Measurements from ENCODE around the gene HOXC12. TPM values are rescaled to one million over a fixed set of nuclear protein-coding genes. Genes with fewer than 3 reads are reported as not detected.

Gene HOXC12
- total RNA-seq, 2 donors from 2014 or later: not detected

DNA sequence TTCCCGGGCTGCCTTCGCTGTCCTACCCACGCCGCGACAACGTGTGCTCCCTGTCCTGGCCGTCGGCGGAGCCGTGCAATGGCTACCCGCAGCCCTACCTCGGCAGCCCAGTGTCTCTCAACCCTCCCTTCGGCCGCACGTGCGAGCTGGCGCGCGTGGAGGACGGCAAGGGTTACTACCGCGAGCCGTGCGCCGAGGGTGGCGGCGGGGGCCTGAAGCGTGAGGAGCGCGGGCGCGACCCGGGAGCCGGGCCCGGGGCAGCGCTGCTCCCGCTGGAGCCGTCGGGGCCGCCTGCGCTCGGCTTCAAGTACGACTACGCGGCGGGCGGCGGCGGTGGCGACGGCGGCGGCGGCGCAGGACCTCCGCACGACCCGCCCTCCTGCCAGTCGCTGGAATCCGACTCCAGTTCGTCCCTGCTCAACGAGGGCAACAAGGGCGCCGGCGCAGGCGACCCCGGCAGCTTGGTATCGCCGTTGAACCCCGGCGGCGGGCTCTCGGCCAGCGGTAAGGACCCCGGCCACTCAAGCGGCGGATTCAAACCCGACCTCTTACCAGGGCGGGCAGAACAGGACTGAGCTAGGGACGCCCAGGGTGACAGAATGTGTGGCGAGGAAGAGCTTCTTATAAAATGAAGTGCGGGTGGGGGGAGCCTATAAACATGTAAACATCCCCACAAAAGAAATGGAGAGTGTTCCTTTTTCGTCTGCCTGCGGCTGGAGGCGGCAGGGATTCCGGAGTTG, 503 bp downstream of the HOXC12 start:
- Mint-ChIP-seq H3K4me3 (no peak overlapping the region), H3K9me3 (no peaks in the 10 kb centered on the region), H3K27ac (no peak overlapping the region), H3K4me1 (ENCODE audit: low read depth) (peaks cover 48% of the 10 kb centered on the region), H3K27me3 (ENCODE audit: low read depth) (peaks cover 93% of the 10 kb centered on the region), H3K36me3 (ENCODE audit: insufficient read depth in 2 of 2) (no peaks in the 10 kb centered on the region)
- no peak for ATAC-seq (replicated peaks in 1 of 2)
- no peak for DNase-seq

DNA sequence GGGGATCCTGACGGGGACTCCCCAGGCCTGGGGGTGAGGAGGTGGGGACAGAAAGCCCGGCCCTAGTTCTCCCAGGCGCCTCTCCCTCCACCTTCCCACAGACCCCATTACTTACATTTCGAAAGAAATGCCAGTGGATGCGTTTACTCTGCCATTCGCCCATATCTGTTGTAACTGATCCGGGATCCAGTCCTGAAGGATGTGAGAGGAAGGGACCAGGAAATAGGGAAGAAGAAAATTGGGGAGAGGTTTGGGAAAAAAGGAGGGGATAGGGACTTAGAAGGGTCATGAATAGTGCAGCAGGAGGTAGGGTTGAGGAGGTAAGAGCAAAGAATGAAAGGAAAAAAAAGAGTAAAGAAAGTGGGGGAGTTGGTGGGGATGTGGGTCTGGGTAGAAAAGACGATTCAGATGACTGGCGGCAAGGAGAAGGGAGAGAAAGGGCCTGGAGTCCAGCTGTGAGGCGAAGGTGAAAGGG, 1.1 kb downstream of the HOXC12 start:
- no peak for DNase-seq
- H3K27ac Mint-ChIP-seq: peak overlapping the region; percentile 14
- H3K36me3 Mint-ChIP-seq (ENCODE audit: insufficient read depth in 2 of 2): no peaks in the 10 kb centered on the region
- H3K4me1 Mint-ChIP-seq (ENCODE audit: low read depth): peaks cover 51% of the 10 kb centered on the region
- no peaks in the 10 kb centered on the region for H3K9me3 Mint-ChIP-seq
- peak overlapping the region in 1 of 2 donors; percentile 15 for H3K4me3 Mint-ChIP-seq
- H3K27me3 Mint-ChIP-seq (ENCODE audit: low read depth): peaks cover 93% of the 10 kb centered on the region
- ATAC-seq (replicated peaks in 1 of 2): no peak

- H3K9me3 Mint-ChIP-seq: no peaks in the 10 kb centered on the region
- peak in 1 of 2 donors; percentile 64 for ATAC-seq (replicated peaks in 1 of 2)
- peak overlapping the region in 1 of 2 donors; percentile 15 for H3K4me3 Mint-ChIP-seq
- H3K27ac Mint-ChIP-seq: peak overlapping the region; percentile 48
- peaks cover 48% of the 10 kb centered on the region for H3K4me1 Mint-ChIP-seq (ENCODE audit: low read depth)
- peaks cover 88% of the 10 kb centered on the region for H3K27me3 Mint-ChIP-seq (ENCODE audit: low read depth)
- no peak for DNase-seq
- H3K36me3 Mint-ChIP-seq (ENCODE audit: insufficient read depth in 2 of 2): no peaks in the 10 kb centered on the region
Observed at GRCh38 chr12:53956251-53956887, 1.7 kb downstream of the HOXC12 start.

DNA sequence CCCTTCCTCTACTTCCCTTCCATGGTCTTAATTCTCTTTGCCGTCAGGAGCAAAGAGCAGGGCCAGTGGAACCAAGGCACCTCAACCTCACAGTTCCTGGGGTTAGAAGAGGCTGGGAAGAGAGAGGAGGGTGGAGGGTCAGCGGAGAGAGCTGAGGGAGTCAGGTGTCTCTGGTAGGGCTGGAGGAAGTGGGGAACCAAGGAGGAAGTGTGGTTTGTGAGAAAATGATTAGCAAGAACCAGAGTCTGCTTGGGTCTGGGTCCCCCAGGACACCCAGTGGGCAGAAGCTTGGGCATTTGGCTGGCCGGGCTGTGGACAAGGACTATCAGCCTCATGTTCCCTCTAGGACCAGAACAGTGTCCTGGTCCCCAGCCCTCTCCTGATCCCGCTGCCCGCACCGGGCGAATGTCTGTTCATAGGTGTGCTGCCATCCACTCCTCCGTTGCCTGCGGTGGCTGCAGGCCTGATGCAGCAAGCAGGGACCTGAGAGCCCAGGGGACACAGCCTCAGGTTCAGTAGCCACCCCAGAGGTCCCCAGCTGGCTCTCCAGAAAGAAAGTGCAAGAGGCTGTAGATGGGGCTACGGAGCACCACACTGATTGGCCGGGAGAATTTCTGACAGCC, 2.3 kb downstream of the HOXC12 start:
- H3K27me3 Mint-ChIP-seq (ENCODE audit: low read depth): peaks cover 87% of the 10 kb centered on the region
- H3K4me1 Mint-ChIP-seq (ENCODE audit: low read depth): peaks cover 41% of the 10 kb centered on the region
- no peaks in the 10 kb centered on the region for H3K36me3 Mint-ChIP-seq (ENCODE audit: insufficient read depth in 2 of 2)
- DNase-seq (no peak), ATAC-seq (replicated peaks in 1 of 2) (peak in 1 of 2 donors; percentile 20)
- no peak overlapping the region for H3K27ac Mint-ChIP-seq
- H3K4me3 Mint-ChIP-seq: no peak overlapping the region
- H3K9me3 Mint-ChIP-seq: no peaks in the 10 kb centered on the region

- H3K27me3 Mint-ChIP-seq (ENCODE audit: low read depth): peaks cover 85% of the 10 kb centered on the region
- no peak overlapping the region for H3K4me3 Mint-ChIP-seq
- peaks cover 35% of the 10 kb centered on the region for H3K4me1 Mint-ChIP-seq (ENCODE audit: low read depth)
- H3K36me3 Mint-ChIP-seq (ENCODE audit: insufficient read depth in 2 of 2): no peaks in the 10 kb centered on the region
- no peak overlapping the region for H3K27ac Mint-ChIP-seq
- no peak for ATAC-seq (replicated peaks in 1 of 2)
- H3K9me3 Mint-ChIP-seq: no peaks in the 10 kb centered on the region
- DNase-seq: no peak
Observed at GRCh38 chr12:53958128-53958527, 3.4 kb downstream of the HOXC12 start.

DNA sequence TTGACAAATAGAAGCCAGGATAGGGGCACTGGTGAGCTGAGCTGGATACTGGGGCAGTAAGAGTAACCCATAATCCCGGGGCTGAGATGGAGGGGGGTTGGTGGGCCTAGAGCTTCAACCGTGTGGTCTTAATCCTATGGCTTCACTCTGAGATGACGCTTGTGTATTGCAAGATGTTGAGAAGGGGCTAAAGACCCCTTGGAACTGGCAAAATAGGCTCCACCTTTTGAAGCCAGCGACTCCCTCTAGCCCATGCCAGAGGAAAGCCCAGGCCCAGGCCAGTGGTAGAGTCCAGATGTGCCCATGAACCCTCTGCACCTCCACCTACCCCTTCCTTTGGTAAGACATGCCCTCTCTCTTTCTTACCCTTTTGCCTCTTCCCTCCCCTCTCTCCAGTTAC, 4.6 kb downstream of the HOXC12 start:
- ATAC-seq (replicated peaks in 1 of 2) (no peak), DNase-seq (no peak)
- no peaks in the 10 kb centered on the region for H3K36me3 Mint-ChIP-seq (ENCODE audit: insufficient read depth in 2 of 2)
- no peak overlapping the region for H3K4me3 Mint-ChIP-seq
- H3K4me1 Mint-ChIP-seq (ENCODE audit: low read depth): peaks cover 40% of the 10 kb centered on the region
- H3K27me3 Mint-ChIP-seq (ENCODE audit: low read depth): peaks cover 85% of the 10 kb centered on the region
- peak overlapping the region; percentile 31 for H3K27ac Mint-ChIP-seq
- H3K9me3 Mint-ChIP-seq: no peaks in the 10 kb centered on the region

DNA sequence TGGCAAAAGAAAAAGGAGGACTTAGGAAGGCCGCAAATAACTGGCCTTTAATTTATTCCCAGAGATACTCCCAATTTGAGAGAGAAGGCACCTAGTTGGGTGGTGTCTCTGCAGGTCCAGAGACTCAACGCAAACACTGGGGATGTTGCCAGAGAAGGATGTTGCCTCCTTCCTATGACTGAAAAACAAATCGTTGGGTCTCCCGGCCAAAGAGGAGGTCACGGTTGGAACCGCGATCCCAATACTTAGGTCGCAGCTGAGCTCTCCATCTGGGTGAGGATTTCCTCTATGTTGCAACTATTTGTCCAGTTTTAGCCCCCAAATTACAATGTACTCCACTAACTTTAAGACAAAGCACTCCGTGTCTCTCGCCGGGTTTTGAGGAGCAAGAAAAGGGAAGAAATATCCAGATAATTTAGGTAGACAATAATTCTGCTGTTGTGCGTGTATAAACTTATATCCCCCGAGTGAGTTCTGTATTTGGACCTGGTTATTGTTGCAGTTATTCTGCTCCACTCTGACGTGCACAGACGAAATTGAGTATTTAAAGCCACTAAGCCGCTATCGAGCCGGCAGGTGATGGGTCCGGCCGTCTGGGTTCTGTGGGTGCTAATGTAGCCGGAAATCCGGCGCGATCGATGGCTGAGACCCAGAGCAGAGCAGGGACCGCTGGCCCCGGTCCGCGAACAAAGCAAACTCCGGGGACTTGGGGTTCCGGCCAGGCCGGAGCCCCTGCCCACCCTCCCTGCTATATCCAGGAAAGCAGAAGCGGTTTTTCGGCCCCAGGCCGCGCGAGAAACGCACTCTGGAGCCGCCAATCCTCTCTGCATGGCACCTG, 5.7 kb downstream of the HOXC12 start:
- no peaks in the 10 kb centered on the region for H3K36me3 Mint-ChIP-seq (ENCODE audit: insufficient read depth in 2 of 2)
- peaks cover 91% of the 10 kb centered on the region for H3K27me3 Mint-ChIP-seq (ENCODE audit: low read depth)
- H3K4me1 Mint-ChIP-seq (ENCODE audit: low read depth): peaks cover 48% of the 10 kb centered on the region
- no peak for DNase-seq
- no peaks in the 10 kb centered on the region for H3K9me3 Mint-ChIP-seq
- H3K27ac Mint-ChIP-seq: peak overlapping the region; percentile 43
- no peak for ATAC-seq (replicated peaks in 1 of 2)
- peak overlapping the region; percentile 37 to 41 for H3K4me3 Mint-ChIP-seq

GRCh38 chr12:53961025-53961761, 6.5 kb downstream of the HOXC12 start:
- no peak for ATAC-seq (replicated peaks in 1 of 2)
- Mint-ChIP-seq H3K4me3 (peak overlapping the region in 1 of 2 donors; percentile 23), H3K36me3 (ENCODE audit: insufficient read depth in 2 of 2) (no peaks in the 10 kb centered on the region), H3K9me3 (no peaks in the 10 kb centered on the region), H3K27ac (no peak overlapping the region), H3K27me3 (ENCODE audit: low read depth) (peaks cover 92% of the 10 kb centered on the region), H3K4me1 (ENCODE audit: low read depth) (peaks cover 47% of the 10 kb centered on the region)
- DNase-seq: no peak

GRCh38 chr12:53963005-53963404, 8.3 kb downstream of the HOXC12 start:
- ATAC-seq (replicated peaks in 1 of 2): no peak
- H3K9me3 Mint-ChIP-seq: no peaks in the 10 kb centered on the region
- no peaks in the 10 kb centered on the region for H3K36me3 Mint-ChIP-seq (ENCODE audit: insufficient read depth in 2 of 2)
- H3K27ac Mint-ChIP-seq: no peak overlapping the region
- H3K27me3 Mint-ChIP-seq (ENCODE audit: low read depth): peaks cover 92% of the 10 kb centered on the region
- H3K4me1 Mint-ChIP-seq (ENCODE audit: low read depth): peaks cover 47% of the 10 kb centered on the region
- DNase-seq: no peak
- H3K4me3 Mint-ChIP-seq: no peak overlapping the region

GRCh38 chr12:53963434-53964314, 9.0 kb downstream of the HOXC12 start:
- H3K27me3 Mint-ChIP-seq (ENCODE audit: low read depth): peaks cover 92% of the 10 kb centered on the region
- H3K27ac Mint-ChIP-seq: peak overlapping the region; percentile 71
- H3K4me1 Mint-ChIP-seq (ENCODE audit: low read depth): peaks cover 47% of the 10 kb centered on the region
- no peak for DNase-seq
- ATAC-seq (replicated peaks in 1 of 2): no peak
- H3K9me3 Mint-ChIP-seq: no peaks in the 10 kb centered on the region
- no peaks in the 10 kb centered on the region for H3K36me3 Mint-ChIP-seq (ENCODE audit: insufficient read depth in 2 of 2)
- peak overlapping the region; percentile 52 to 76 for H3K4me3 Mint-ChIP-seq

DNA sequence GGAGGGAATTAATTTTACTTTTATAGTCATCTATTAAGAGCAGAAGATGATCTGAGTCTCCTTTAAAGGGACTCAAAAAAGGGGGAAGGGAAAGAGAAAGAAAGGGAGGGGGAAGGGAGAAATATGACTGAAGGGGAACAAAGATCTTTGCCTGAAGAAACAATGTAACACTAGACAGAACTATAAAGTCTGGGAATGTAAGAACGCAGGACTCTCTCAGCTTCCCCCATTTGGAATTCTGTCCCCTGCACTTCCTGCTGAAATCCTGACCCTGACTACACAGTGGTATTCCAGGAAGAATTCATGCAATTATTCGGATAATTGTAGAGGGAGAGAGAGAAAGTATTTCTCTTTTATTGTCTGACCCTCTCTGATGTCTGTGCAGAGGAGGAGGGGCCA, 9.6 kb downstream of the HOXC12 start:
- Mint-ChIP-seq H3K27ac (no peak overlapping the region), H3K27me3 (ENCODE audit: low read depth) (peaks cover 92% of the 10 kb centered on the region), H3K4me1 (ENCODE audit: low read depth) (peaks cover 47% of the 10 kb centered on the region), H3K4me3 (peak overlapping the region; percentile 52 to 76), H3K9me3 (no peaks in the 10 kb centered on the region), H3K36me3 (ENCODE audit: insufficient read depth in 2 of 2) (no peaks in the 10 kb centered on the region)
- ATAC-seq (replicated peaks in 1 of 2) (no peak), DNase-seq (no peak)
